ENCODE data around the gene C1orf198.

Gene C1orf198

DNA sequence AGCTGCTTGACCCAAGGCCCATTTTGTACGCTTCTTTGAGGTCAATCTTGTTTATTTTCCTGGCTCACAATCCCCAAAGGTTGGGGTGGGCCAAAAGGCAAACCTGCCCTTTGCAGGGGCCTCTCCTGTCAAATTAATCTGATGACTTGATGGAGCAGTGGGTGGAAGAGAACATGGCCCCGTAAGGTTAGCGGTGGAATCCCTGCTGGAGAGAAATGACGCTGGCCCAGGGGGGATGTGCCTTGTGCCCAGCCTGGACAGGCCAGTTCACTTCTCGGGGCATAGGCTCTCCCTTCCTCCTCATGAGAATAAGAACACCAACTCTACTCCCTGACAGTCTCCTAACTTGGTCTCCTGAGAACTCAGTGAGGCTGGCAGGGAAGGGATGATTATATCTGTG, 40.5 kb downstream of the C1orf198 start:
- DNase-seq (ENCODE audit: low read depth in 2 of 2): no peak
- no peak overlapping the region for H3K4me3 ChIP-seq (replicated peaks in 1 of 2; ENCODE audit: low read depth in 2 of 2, low read length in 2 of 2)
- TF ChIP-seq, protein P1, sequence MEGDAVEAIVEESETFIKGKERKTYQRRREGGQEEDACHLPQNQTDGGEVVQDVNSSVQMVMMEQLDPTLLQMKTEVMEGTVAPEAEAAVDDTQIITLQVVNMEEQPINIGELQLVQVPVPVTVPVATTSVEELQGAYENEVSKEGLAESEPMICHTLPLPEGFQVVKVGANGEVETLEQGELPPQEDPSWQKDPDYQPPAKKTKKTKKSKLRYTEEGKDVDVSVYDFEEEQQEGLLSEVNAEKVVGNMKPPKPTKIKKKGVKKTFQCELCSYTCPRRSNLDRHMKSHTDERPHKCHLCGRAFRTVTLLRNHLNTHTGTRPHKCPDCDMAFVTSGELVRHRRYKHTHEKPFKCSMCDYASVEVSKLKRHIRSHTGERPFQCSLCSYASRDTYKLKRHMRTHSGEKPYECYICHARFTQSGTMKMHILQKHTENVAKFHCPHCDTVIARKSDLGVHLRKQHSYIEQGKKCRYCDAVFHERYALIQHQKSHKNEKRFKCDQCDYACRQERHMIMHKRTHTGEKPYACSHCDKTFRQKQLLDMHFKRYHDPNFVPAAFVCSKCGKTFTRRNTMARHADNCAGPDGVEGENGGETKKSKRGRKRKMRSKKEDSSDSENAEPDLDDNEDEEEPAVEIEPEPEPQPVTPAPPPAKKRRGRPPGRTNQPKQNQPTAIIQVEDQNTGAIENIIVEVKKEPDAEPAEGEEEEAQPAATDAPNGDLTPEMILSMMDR (IDR thresholded peaks at IDR 0.05; ENCODE audit: low read depth, low read length): no peak

DNA sequence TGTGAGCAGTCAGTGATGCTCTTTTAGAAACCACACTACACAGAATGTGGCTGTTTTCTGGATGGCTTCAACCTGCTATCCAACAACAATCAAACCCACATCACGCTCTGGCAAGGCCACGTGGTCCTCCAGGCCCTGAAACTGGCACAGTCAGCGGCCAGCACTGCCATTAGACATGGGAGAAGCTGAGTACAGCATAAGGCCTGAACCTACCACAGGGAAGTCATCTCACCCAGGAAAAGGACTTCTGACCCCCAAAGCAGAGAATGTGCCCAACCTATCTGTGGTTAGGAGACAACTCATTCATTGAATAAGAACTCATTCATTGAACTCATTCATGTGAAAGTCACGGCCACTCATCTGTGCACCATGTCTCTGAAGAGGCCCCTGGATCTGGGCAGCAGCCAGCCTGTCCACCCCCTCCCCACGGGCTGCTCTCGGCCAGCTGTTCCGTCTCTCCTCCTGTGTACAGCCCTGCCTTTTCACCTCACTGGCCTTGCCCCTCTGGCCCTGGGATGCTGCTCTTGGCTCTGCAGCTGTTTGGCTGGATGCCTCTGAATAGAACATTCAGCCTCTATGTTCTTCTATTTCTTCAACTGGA, 41.1 kb downstream of the C1orf198 start:
- H3K4me3 ChIP-seq (replicated peaks in 1 of 2; ENCODE audit: low read depth in 2 of 2, low read length in 2 of 2): no peak overlapping the region
- TF ChIP-seq, protein P1 (IDR thresholded peaks at IDR 0.05; ENCODE audit: low read depth, low read length): no peak
- peak; percentile 22 to 60 for DNase-seq (ENCODE audit: low read depth in 2 of 2)

DNA sequence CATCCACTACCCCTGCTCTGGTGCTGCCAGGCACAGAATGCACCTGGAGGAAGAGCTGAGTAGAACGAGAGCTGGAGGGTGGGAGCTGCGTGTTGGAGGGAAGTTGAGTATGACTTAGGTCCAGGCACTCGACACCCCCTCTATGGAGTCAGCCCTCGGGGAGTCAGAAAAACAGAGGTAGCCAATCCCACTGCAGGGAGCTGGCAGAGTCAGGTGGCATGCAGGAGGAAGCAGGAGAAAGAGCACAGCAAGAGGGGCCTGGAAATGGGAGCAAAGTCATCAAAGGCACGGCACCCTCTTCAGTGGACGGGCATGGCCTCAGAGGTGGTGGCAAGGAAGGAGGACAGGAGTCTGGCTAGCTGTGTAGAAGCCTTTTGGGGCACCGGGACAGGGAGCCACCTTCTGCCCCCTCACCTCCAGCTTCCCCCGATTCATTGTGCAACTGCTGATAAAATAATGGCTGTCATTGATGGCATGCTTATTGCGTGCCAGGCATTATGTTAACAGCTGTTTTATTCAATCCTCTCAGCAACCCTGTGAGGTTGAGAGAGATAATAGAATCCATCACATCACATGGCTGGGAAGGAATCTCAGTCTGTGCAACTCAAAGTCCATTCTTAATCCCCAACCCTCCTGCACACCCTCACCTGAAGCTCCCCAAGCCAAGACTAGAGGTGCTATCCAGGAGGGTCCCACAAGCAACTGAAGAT, 42.0 kb downstream of the C1orf198 start:
- no peak overlapping the region for H3K4me3 ChIP-seq (replicated peaks in 1 of 2; ENCODE audit: low read depth in 2 of 2, low read length in 2 of 2)
- DNase-seq (ENCODE audit: low read depth in 2 of 2): peak in 1 of 2 donors; percentile 46
- TF ChIP-seq, protein P1 (IDR thresholded peaks at IDR 0.05; ENCODE audit: low read depth, low read length): no peak

DNA sequence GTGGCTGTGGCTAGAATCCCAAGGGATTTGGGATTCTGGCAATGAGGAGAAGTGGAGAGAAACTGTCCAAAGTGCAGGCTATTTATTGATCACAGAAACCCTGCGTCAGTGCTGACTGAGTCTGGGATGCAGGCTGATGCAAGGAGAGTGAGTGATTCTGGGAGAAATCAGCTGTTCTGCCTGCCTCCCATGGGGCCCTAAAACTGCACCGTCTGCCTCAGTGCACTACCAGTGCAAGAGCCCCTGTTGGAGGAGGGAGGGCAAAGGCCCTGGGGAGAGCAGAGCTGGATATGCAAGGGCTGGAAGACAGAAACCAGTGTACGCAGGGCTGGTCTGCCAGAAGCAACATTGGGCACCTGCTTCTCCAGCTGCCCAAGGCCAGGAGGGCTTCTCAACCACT, 42.6 kb downstream of the C1orf198 start:
- DNase-seq (ENCODE audit: low read depth in 2 of 2): no peak
- no peak overlapping the region for H3K4me3 ChIP-seq (replicated peaks in 1 of 2; ENCODE audit: low read depth in 2 of 2, low read length in 2 of 2)
- TF ChIP-seq, protein P1 (IDR thresholded peaks at IDR 0.05; ENCODE audit: low read depth, low read length): no peak

DNA sequence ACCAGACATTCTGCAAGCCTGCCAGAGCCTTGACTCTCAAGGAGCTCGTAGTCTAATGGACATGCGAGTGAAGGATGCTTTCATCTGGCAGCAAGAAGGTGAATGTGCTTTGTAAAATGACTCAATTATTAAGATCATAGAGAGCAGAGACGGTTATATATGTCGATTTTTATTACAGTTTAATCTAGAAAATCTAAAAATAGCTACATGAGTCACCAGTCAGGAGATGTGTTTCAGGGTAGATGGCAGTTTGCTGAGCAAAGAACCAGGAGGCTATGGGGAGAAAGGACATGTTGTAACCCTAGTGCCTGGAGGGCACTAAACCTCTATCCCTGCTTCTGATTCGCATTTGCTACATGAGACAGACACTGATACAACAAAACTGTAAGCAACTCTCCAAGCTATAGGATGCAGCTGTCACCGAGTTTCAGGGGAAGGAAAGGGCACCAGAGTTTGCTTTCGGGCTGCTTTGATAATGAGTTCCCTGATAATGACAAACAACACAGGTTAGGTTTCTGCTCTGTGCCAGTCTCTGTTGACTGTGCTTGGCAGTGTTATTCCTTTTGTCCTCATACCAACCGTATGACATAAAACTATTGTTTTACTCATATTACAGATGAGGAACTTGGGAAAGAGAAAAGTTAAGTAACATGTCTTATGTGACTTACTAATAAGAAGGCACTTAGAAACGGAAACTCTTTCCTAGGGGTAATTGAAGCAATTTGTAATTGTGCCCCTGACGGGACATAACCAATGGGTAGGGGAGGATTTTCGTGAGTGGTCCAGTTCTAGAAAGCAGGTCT, 43.2 kb downstream of the C1orf198 start:
- TF ChIP-seq, protein P1 (IDR thresholded peaks at IDR 0.05; ENCODE audit: low read depth, low read length): no peak
- peak; percentile 69 to 77 for DNase-seq (ENCODE audit: low read depth in 2 of 2)
- no peak overlapping the region for H3K4me3 ChIP-seq (replicated peaks in 1 of 2; ENCODE audit: low read depth in 2 of 2, low read length in 2 of 2)

DNA sequence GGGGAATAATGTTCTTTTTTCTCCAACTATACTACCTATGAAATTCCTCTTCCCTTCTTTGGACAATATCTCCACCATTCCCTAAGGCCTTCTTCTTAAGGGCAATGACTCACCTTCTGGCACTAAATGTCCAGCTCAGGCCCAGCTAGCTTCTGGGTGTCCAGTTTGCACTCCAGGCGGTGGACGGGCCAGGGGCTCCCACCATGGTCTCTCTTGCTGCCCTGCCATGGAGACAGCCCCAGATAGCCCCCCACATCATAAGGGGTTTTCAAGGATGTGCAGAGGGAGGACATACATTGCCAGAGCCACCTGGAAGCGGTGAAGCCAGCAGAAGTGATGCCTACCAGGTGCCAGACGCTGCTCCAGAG, 43.8 kb downstream of the C1orf198 start:
- TF ChIP-seq, protein P1 (IDR thresholded peaks at IDR 0.05; ENCODE audit: low read depth, low read length): no peak
- peak; percentile 50 to 58 for DNase-seq (ENCODE audit: low read depth in 2 of 2)
- H3K4me3 ChIP-seq (replicated peaks in 1 of 2; ENCODE audit: low read depth in 2 of 2, low read length in 2 of 2): no peak overlapping the region
